Measurements from ENCODE around the gene CRIP3.
A peak's percentile ranks its signal among the peaks of the same experiment; 100 is the strongest.

Gene CRIP3

DNA sequence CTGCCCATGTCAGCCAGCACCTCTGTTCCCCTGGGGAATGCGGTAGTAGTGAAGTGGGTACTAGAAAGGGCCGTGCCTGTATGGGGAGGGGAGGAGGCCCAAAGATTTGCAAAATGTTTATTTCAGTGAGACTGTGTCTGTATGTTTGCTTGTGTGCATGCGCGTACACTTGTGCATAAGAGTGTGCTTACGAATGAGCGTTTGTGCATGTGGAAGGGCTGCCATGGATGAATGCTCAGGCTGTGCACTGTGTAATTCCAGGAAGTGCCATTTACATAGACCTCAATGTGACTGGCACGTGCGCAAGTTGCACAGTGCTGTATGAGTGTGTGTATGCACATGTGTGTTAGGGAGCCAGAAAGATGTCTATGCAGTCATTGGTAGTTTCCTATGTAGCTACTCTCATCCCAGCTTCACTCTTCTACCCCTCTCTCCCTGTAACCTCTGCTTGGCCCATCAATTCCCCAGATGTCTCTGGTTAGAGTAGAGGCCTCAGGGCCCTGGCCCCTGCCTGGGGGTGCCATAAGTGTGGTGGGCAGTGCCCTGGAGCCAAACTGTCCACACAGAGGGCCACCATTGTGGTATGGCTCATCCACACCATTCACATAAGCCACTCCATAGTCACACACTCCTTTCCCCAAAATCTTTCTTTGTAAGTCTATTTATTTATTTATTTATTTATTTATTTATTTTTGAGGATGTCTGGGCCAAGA, 37.4 kb downstream of the CRIP3 start:
- no peak for DNase-seq

- peak; percentile 55 for DNase-seq
These were observed 39.2 kb downstream of the CRIP3 start for GRCh38 chr6:43269273-43270007.

- DNase-seq, result no peak
These were observed 39.8 kb downstream of the CRIP3 start for GRCh38 chr6:43268782-43269272.

- DNase-seq, result no peak
These were observed 40.3 kb downstream of the CRIP3 start for GRCh38 chr6:43268355-43268700.

DNA sequence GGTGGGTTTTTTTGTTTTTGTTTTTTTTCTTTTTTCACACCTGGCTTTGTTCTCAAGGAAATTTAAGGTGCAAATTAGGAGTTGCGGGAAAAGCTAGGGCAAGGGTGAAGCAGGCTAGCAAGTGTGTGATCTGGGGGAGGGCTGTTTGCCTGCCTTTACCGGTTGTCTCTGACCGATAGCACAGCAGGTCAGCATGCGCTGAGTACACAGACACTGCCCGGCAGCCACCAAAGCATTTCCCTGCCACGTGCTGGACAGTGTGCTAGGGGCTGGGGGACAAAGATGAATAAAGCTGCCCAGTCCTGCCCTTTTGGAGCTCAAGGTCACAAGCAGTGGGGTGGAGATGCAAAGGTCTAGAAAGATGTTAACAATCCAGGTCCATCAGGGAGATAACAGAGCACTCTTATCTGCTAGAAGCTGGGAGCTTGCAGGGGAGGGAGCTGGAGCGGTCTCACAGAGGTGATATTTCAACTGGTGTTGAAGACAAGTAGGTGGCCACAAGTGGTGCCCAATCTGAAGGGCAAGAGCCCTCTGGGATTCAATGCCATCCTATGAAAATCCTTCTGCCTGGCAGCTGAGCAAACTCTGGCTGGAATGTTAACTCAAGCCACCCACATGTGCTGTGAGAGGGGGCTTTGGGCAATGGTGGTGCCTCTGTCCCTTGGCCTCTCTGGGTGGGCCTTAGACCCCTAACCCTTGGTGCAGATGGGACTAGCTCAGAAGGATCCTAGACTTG, 40.8 kb downstream of the CRIP3 start:
- no peak for DNase-seq

DNA sequence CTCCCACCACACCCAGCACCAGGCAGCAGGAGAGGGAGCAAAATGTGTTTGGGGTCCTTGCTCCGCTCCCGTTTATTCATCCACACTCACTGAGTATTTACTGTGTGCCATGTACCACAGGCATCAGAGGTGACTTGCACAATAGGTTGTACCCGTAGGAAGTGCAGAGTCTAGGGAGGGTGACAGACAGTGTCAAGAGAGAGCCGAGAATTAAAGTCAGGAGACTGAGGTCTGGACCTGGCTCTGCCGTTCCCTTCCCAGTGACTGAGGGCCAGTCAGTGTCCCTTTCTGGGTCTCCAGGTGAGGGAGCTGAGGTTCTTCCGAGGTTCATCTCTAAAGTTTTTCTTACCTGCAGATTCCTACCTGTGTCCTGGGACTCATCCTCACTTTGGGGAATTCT, 43.1 kb downstream of the CRIP3 start:
- no peak for DNase-seq

GRCh38 chr6:43264599-43265145, 44.0 kb downstream of the CRIP3 start:
- no peak for DNase-seq

GRCh38 chr6:43263314-43264178, 45.1 kb downstream of the CRIP3 start:
- peak; percentile 78 for DNase-seq

- DNase-seq, result no peak
These were observed 45.8 kb downstream of the CRIP3 start for GRCh38 chr6:43262780-43263313.

DNA sequence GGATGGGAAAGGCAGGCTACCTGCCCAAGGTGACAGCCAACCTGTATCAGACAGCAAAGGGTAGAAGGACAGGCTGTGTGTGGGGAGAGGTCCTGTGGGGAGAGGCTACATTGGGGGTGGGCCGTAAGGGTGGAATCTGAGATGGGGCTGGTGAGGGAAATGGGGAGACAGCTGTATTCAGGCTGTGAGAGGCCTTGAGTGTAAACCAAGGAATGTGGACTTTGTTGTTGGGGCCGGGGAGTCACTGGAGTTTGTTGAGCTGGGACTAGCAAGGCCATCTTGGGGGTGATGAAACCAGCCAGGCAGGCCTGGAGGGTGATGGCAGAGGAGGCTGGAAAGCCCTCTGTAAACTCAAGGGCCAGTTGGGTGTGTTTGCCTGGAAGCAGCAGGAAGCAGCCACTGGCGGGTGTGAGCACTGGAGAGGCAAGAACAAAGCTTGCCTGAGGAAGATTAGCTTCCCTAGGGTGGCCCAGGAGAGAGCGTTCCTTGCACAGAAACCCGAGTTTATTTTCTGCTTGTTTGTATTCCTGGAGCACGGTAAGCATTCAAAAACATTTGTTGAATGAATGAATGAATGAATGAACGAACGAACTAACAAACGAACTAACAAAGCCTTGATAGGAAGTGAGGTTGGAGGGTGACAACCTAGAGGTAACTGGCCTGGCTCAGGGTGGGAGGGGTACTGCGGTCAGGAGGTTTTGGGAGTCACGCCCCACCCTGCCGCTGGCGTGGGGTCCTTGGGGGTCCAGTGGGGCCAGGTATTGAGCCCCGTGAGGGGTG, 46.4 kb downstream of the CRIP3 start:
- no peak for DNase-seq

- no peak for DNase-seq
These were observed 47.4 kb downstream of the CRIP3 start for GRCh38 chr6:43261198-43261597.

DNA sequence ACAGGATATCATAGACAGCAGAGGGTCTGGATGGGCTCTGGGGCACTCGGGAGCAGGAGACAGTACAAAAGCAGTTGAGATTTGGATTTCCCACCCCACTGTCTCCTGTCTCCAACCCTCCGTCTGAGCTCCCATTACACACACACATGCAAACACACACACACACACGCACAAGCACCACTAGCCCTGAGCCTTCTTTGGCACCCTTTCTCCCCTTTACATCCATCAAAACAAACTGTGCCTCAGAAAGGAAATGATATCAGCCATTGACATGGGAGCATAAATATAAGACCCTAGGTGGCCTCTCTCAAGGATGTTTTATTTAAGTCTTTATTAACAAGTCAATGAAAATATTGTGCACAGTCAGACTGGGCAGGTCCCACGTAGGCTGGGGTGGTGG, 47.8 kb downstream of the CRIP3 start:
- no peak for DNase-seq

- no peak for DNase-seq
These were observed 49.6 kb downstream of the CRIP3 start for GRCh38 chr6:43258807-43259686.

GRCh38 chr6:43258180-43258579, 50.4 kb downstream of the CRIP3 start:
- no peak for DNase-seq

DNA sequence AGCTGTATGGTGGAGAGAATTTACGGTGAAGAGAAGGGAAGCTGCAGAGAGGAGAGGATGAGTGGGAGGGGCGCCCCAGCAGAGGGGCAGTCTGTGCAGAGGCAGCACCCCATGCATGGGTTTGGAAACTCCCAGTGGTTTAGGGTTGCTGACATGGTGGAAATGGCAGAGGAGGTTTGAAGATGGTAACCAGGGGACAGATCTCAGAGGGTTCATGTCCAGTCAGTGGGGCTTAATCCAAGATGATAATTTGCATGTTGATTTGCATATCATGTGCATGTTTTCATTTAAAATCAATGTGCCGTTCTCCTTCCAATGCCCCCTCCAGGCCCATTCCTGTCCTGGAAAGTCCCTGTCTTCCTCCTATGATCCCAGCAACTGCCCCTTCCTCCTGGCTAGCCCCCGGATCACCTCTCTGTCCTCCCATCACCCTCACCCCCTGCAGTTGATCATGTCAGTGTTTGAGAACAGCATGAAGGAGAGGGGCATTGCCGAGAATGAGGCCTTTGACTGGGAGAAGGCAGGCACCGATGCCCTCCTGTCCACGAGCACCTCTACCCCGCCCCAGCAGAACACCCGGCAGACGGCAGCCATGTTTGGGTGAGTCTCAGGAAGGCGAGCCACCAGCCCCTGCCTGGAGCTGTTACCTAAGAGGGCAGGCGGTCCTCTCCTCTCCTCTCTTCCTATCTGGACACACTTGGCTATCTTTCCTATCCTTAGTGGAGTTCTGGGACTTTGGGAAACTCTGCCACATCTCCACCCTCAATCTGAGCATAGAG, 51.1 kb downstream of the CRIP3 start:
- DNase-seq, result peak; percentile 12

- DNase-seq, result no peak
These were observed 51.8 kb downstream of the CRIP3 start for GRCh38 chr6:43256670-43257366.
